HG03439 (cell line): ENCODE measurements around the gene C19orf33.
"Not testable (repeated sequence)": the region's sequence is repeated elsewhere in the genome, so short reads cannot be mapped to it uniquely, and the experiment has no call there.

Source experiments
- ATAC-seq: cut with Tn5 transposase; IDR thresholded peaks from one replicate; pipeline ENCODE4 v1.9.1; 2021; ENCODE audit warnings: mild to moderate bottlenecking, moderate library complexity; ENCODE audit not compliant: unreplicated experiment

The C19orf33 gene

GRCh38 chr19:38336638-38337359 lies 32.7 kb downstream of the C19orf33 start:
- ATAC-seq, result peak; percentile 44

- ATAC-seq, result no peak
These were observed 33.3 kb downstream of the C19orf33 start for GRCh38 chr19:38337360-38337653.

GRCh38 chr19:38339011-38339410 lies 35.0 kb downstream of the C19orf33 start:
- ATAC-seq, result not testable (repeated sequence)

- ATAC-seq, result no peak
These were observed 36.9 kb downstream of the C19orf33 start for GRCh38 chr19:38340927-38341326.

GRCh38 chr19:38346837-38347236 lies 42.8 kb downstream of the C19orf33 start:
- no peak for ATAC-seq

GRCh38 chr19:38350883-38351282 lies 46.8 kb downstream of the C19orf33 start:
- ATAC-seq, result no peak

- ATAC-seq, result no peak
These were observed 47.9 kb downstream of the C19orf33 start for GRCh38 chr19:38351865-38352395.

- ATAC-seq, result no peak
These were observed 48.6 kb downstream of the C19orf33 start for GRCh38 chr19:38352611-38353010.
